ENCODE data around the gene HLCS. TPM values are rescaled to one million over a fixed set of nuclear protein-coding genes. Genes with fewer than 3 reads are reported as not detected.

The HLCS gene
- total and polyA plus RNA-seq, 2 donors (not counting 3 experiments of a cell fraction or from before 2014, with no cell fraction given): 6.7 to 17.2 TPM

- no peak overlapping the region for H3K4me3 ChIP-seq (replicated peaks in 1 of 3; ENCODE audit: insufficient read depth in 1 of 3, low read depth in 1 of 3, low read length in 3 of 3)
- H3K9me3 ChIP-seq (replicated peaks; ENCODE audit: control insufficient read depth, insufficient read depth, low read length): no peaks in the 10 kb centered on the region
- H2AFZ ChIP-seq (ENCODE audit: low read depth, low read length): no peak overlapping the region
- CTCF ChIA-PET: no interaction called here
- POLR2A ChIA-PET: no interaction called here
- H3K27me3 ChIP-seq (ENCODE audit: control insufficient read depth in 2 of 2, insufficient read depth in 2 of 2, low read length in 2 of 2): no peaks in the 10 kb centered on the region
- no TSS peak for BruUV-seq (replicated peaks)
- intact Hi-C loops (cut with micrococcal nuclease): no loop called here
- DNase-seq (ENCODE audit: low read depth, low spot score) (no peak), FAIRE-seq (no peak)
- H3K27ac ChIP-seq (ENCODE audit: insufficient read depth, low read depth, low read length): no peak overlapping the region
- H3K4me2 ChIP-seq (ENCODE audit: insufficient read depth, low read length): no peak overlapping the region
- dilution Hi-C loops (cut with MboI; ENCODE audit: extremely low pct_ligation_motif_present, low sequenced_read_pairs): no loop called here
- no peaks in the 10 kb centered on the region for H4K20me1 ChIP-seq (replicated peaks; ENCODE audit: control insufficient read depth, extremely low read depth, insufficient read depth, low read length)
- no peaks in the 10 kb centered on the region for H3K79me2 ChIP-seq (ENCODE audit: control insufficient read depth, insufficient read depth, low read length)
- TF ChIP-seq MYC (IDR thresholded peaks at IDR 0.05; ENCODE audit: low read depth, low read length) (no peak), POLR2A (IDR thresholded peaks at IDR 0.05; ENCODE audit: low read depth, low read length) (no peak), FOS (IDR thresholded peaks at IDR 0.05; ENCODE audit: borderline replicate concordance, insufficient read depth, low read length) (no peak), MAX (IDR thresholded peaks at IDR 0.05; ENCODE audit: insufficient read depth, insufficient read length) (no peak), GATA2 (IDR thresholded peaks at IDR 0.05; ENCODE audit: insufficient read depth, insufficient read length, low read depth, low read length) (no peak), EZH2 (IDR thresholded peaks at IDR 0.05; ENCODE audit: borderline replicate concordance, low read depth, low read length, severe bottlenecking) (no peak), JUN (IDR thresholded peaks at IDR 0.05; ENCODE audit: borderline replicate concordance, insufficient read depth, insufficient read length, low read depth) (no peak), POLR2AphosphoS5 (IDR thresholded peaks at IDR 0.05; ENCODE audit: insufficient read depth, low read depth, low read length) (no peak)
- TF ChIP-seq, protein P1, sequence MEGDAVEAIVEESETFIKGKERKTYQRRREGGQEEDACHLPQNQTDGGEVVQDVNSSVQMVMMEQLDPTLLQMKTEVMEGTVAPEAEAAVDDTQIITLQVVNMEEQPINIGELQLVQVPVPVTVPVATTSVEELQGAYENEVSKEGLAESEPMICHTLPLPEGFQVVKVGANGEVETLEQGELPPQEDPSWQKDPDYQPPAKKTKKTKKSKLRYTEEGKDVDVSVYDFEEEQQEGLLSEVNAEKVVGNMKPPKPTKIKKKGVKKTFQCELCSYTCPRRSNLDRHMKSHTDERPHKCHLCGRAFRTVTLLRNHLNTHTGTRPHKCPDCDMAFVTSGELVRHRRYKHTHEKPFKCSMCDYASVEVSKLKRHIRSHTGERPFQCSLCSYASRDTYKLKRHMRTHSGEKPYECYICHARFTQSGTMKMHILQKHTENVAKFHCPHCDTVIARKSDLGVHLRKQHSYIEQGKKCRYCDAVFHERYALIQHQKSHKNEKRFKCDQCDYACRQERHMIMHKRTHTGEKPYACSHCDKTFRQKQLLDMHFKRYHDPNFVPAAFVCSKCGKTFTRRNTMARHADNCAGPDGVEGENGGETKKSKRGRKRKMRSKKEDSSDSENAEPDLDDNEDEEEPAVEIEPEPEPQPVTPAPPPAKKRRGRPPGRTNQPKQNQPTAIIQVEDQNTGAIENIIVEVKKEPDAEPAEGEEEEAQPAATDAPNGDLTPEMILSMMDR (IDR thresholded peaks at IDR 0.05; ENCODE audit: extremely low read depth in 1 of 2, insufficient read depth in 1 of 2, low read depth in 1 of 2, low read length in 2 of 2): no peak
- no peaks in the 10 kb centered on the region for H3K4me1 ChIP-seq (ENCODE audit: control insufficient read depth, extremely low read depth, insufficient read depth, low read length)
- no peaks in the 10 kb centered on the region for H3K9me1 ChIP-seq (replicated peaks; ENCODE audit: control insufficient read depth, extremely low read depth, insufficient read depth, low read length)
- no peaks in the 10 kb centered on the region for H3K36me3 ChIP-seq (ENCODE audit: control insufficient read depth in 2 of 2, extremely low read depth in 1 of 2, insufficient read depth in 2 of 2, low read length in 2 of 2)
- H3K9ac ChIP-seq (replicated peaks; ENCODE audit: extremely low read depth, insufficient read depth, low read length): no peak overlapping the region
Measured at GRCh38 chr21:36776981-36777617, 189.4 kb downstream of the HLCS start.

All from endothelial cell of umbilical vein (primary cell).